Glutamatergic neuron (in vitro differentiated cells): ENCODE measurements around the gene ESYT2. TPM values are rescaled to one million over a fixed set of nuclear protein-coding genes. Genes with fewer than 3 reads are reported as not detected.

Experiments used
- DNase-seq: peaks from one replicate; pipeline ENCODE4 v3.0.0; 2022
- H3K27ac Mint-ChIP-seq: one replicate; pipeline ENCODE4 v1.8.0; 2020; ENCODE audit warnings: mild to moderate bottlenecking, mixed read lengths, inconsistent platforms; ENCODE audit not compliant: unreplicated experiment
- H3K27me3 Mint-ChIP-seq: one replicate; pipeline ENCODE4 v1.8.0; 2020; ENCODE audit warnings: mild to moderate bottlenecking, moderate library complexity, mixed read lengths, inconsistent platforms; ENCODE audit not compliant: unreplicated experiment
- H3K36me3 Mint-ChIP-seq: one replicate; pipeline ENCODE4 v1.8.0; 2020; ENCODE audit warnings: mild to moderate bottlenecking, mixed read lengths, inconsistent platforms; ENCODE audit not compliant: unreplicated experiment
- H3K4me1 Mint-ChIP-seq: one replicate; pipeline ENCODE4 v1.8.0; 2020; ENCODE audit warnings: mild to moderate bottlenecking, low read depth, mixed read lengths, inconsistent platforms; ENCODE audit not compliant: unreplicated experiment
- H3K4me3 Mint-ChIP-seq: one replicate; pipeline ENCODE4 v1.8.0; 2020; ENCODE audit warnings: mild to moderate bottlenecking, mixed read lengths, inconsistent platforms; ENCODE audit not compliant: unreplicated experiment
- H3K9me3 Mint-ChIP-seq: one replicate; pipeline ENCODE4 v1.8.0; 2020; ENCODE audit warnings: mild to moderate bottlenecking, moderate library complexity, mixed read lengths, inconsistent platforms; ENCODE audit not compliant: unreplicated experiment
- total RNA-seq: library from RNA; stranded (reverse); fragmentation: NEBNext Ultra II Directional; extraction: Animal tissue kit (Norgen Biotek cat#: 25700); gene quantifications from one replicate; pipeline ENCODE4 v1.2.1, GENCODE V29; 2021; ENCODE audit not compliant: unreplicated experiment
- TF ChIP-seq, protein P1 (sequence below): fragments of 200-600 bp; sonication (generic); IDR thresholded peaks from one replicate; pipeline ENCODE4 v1.5.0; 2021; ENCODE audit not compliant: partially characterized antibody, unreplicated experiment

Gene ESYT2
- total RNA-seq, 1 donor from 2014 or later = 41.9 TPM

DNA sequence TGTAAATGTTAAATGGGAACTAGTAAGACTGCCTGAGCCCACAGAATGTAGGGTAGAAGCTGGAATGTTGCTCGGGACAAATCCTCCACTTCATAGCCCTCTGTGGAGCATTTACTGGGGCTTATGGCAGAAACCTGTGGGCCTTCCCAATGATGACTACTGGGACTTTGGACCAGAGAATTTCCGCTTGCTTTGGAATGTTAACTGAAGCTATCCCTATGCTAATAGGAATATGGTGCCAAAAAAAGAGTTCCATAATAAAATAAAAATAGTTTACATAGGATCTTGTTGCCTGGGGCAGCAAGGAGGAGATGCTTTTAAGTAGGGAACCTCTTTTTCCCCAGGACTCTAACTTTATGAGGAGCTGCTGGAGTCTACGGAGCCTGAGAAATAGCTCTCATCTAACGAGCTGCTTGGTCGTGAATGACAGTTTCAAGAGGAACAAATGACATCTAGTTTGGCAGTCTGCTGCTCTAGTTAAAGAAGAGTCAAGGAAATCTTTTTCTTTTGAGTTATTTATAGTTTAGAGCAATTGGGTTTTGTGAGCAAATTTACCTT, 21.3 kb upstream of the ESYT2 start:
- TF ChIP-seq, protein P1, sequence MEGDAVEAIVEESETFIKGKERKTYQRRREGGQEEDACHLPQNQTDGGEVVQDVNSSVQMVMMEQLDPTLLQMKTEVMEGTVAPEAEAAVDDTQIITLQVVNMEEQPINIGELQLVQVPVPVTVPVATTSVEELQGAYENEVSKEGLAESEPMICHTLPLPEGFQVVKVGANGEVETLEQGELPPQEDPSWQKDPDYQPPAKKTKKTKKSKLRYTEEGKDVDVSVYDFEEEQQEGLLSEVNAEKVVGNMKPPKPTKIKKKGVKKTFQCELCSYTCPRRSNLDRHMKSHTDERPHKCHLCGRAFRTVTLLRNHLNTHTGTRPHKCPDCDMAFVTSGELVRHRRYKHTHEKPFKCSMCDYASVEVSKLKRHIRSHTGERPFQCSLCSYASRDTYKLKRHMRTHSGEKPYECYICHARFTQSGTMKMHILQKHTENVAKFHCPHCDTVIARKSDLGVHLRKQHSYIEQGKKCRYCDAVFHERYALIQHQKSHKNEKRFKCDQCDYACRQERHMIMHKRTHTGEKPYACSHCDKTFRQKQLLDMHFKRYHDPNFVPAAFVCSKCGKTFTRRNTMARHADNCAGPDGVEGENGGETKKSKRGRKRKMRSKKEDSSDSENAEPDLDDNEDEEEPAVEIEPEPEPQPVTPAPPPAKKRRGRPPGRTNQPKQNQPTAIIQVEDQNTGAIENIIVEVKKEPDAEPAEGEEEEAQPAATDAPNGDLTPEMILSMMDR = no peak
- Mint-ChIP-seq H3K36me3 (peaks cover 4% of the 10 kb centered on the region), H3K27ac (no peak overlapping the region), H3K27me3 (peaks cover 2% of the 10 kb centered on the region), H3K4me3 (no peak overlapping the region), H3K4me1 (no peaks in the 10 kb centered on the region), H3K9me3 (peaks cover 4% of the 10 kb centered on the region)
- DNase-seq = no peak

DNA sequence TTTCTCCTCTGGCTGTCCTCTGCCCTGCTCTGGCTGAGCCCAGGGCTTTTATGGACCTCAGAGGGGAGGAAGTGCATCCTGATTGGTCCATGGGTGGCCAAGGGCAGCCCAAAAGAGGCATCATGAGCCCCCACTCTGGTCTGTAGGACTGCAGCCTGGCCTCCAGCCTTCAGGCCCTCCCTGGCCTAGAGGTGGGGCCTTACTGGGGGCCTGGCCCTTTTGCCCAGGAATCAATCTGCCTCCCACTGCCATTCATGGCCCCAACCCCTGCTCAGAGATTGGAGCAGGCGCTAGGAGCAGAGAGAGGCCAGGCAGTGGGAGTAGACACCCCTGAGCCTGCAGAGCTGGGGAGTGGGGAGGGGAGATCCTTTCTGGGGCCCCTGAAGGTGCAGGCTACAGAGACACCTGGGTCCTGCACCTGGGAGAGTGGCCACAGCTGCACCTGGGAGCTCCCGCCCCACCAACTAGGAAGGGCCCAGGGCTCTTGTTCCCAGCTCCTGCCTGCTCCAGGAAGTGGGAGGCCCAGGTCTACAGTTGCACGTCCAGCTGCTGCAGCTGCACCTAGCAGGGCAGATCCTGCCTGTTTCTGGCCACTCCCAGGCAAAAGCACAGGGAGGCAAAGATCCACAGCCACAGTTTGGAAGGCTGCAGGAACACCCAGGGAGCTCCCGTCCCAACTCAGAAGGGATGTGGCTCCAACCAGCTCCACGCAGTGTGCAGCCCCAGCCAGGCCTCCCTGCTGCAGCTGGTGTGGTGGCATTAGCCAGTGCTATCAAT, 20.6 kb upstream of the ESYT2 start:
- H3K27ac Mint-ChIP-seq = no peak overlapping the region
- TF ChIP-seq, protein P1 = no peak
- H3K4me3 Mint-ChIP-seq = no peak overlapping the region
- H3K9me3 Mint-ChIP-seq = peaks cover 4% of the 10 kb centered on the region
- H3K27me3 Mint-ChIP-seq = peaks cover 2% of the 10 kb centered on the region
- no peaks in the 10 kb centered on the region for H3K4me1 Mint-ChIP-seq
- no peak for DNase-seq
- peaks cover 6% of the 10 kb centered on the region for H3K36me3 Mint-ChIP-seq

DNA sequence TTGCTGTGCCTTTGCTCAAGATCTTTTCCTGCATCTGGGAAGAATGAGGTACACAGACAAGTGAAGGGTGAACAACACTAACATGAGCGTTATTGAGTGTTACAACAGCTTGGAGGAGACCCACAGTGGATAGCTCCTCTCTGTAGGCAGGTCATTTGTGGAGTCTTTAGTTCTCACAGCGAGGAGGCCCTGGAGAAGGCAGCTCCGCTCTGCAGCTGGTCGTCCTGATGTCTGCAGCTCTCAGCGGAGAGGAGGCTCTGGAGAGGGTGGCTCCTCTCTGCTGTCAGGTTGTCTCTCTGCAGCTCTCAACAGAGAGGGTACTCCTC, 20.1 kb upstream of the ESYT2 start:
- Mint-ChIP-seq H3K27ac (no peak overlapping the region), H3K36me3 (peaks cover 9% of the 10 kb centered on the region), H3K4me1 (no peaks in the 10 kb centered on the region), H3K27me3 (peaks cover 2% of the 10 kb centered on the region), H3K9me3 (peaks cover 4% of the 10 kb centered on the region), H3K4me3 (no peak overlapping the region)
- TF ChIP-seq, protein P1 = no peak
- DNase-seq = no peak

DNA sequence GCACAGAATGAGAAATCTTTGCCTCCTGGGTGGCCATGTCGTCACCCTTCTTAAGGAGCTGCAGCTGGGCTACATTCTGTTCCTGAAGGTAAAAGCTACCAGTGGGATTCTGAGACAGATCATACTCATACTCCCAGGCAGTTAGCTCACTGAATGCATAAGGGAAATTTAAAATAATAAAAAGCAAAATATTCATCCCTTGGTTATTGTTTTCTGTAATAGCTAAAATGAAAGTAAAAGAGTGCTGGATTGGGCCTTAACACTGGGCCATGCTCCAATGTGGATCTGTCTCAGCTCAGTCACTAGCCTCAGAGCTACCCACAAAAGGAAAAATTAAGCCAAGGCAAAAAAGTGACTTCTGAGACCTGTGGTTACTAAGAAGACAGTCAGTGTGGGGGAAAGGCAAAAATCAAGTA, 18.1 kb upstream of the ESYT2 start:
- no peak for DNase-seq
- Mint-ChIP-seq H3K9me3 (peaks cover 4% of the 10 kb centered on the region), H3K4me1 (no peaks in the 10 kb centered on the region), H3K4me3 (no peak overlapping the region), H3K27ac (no peak overlapping the region), H3K27me3 (peaks cover 4% of the 10 kb centered on the region), H3K36me3 (peaks cover 9% of the 10 kb centered on the region)
- TF ChIP-seq, protein P1 = no peak

DNA sequence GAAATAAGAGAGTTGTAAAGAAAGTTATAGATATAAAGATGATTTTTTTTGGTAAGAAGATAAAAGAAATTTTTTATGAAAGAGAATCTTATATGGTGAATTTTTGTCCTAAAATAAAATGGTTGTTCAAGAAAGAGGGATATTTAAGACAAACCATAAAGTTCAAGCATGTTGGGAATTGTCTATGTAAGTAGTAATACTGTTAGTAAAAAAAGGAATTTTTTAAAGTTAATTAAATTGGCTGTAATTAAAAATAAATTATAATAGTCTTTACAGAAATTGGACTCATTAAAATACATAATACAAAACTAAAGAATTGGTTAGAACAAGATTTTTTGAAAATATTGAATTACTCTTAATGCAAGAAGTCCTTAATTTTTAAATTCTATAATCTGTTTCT, 17.0 kb upstream of the ESYT2 start:
- Mint-ChIP-seq H3K27ac (no peak overlapping the region), H3K9me3 (peaks cover 4% of the 10 kb centered on the region), H3K4me3 (no peak overlapping the region), H3K27me3 (peaks cover 4% of the 10 kb centered on the region), H3K4me1 (no peaks in the 10 kb centered on the region), H3K36me3 (peaks cover 9% of the 10 kb centered on the region)
- TF ChIP-seq, protein P1 = no peak
- no peak for DNase-seq
